Immature natural killer cell (primary cell): ENCODE data around the gene NOS1AP. TPM values are rescaled to one million over a fixed set of nuclear protein-coding genes. Genes with fewer than 3 reads are reported as not detected.

Experiments
- DNase-seq, 3 donors: peaks; one replicate each; pipeline ENCODE4 v3.0.0; 2022; ENCODE audit warnings: mixed read lengths in 1 of 3
- H3K27ac Mint-ChIP-seq, 6 donors: one replicate each; pipeline ENCODE4 v1.8.0; 2020; ENCODE audit warnings: mixed read lengths in 6 of 6, mild to moderate bottlenecking in 5 of 6, inconsistent platforms in 4 of 6, moderate library complexity in 3 of 6
- H3K27me3 Mint-ChIP-seq, 3 donors: one replicate each; pipeline ENCODE4 v1.8.0; 2020 to 2021; ENCODE audit warnings: low read depth in 3 of 3, mild to moderate bottlenecking in 3 of 3, mixed read lengths in 3 of 3, moderate library complexity in 3 of 3, inconsistent platforms in 1 of 3
- H3K36me3 Mint-ChIP-seq, 3 donors: one replicate each; pipeline ENCODE4 v1.8.0; 2020; ENCODE audit warnings: mixed read lengths in 3 of 3, inconsistent platforms in 2 of 3, mild to moderate bottlenecking in 2 of 3
- H3K4me1 Mint-ChIP-seq, 2 donors: one replicate each; pipeline ENCODE4 v1.8.0; 2020; ENCODE audit warnings: inconsistent platforms in 2 of 2, mild to moderate bottlenecking in 2 of 2, mixed read lengths in 2 of 2, moderate library complexity in 1 of 2
- H3K4me3 Mint-ChIP-seq, 5 donors: one replicate each; pipeline ENCODE4 v1.8.0; 2020; ENCODE audit warnings: mild to moderate bottlenecking in 5 of 5, mixed read lengths in 5 of 5, inconsistent platforms in 3 of 5, moderate library complexity in 3 of 5
- H3K9me3 Mint-ChIP-seq, 6 donors: one replicate each; pipeline ENCODE4 v1.8.0; 2020; ENCODE audit warnings: mild to moderate bottlenecking in 6 of 6, mixed read lengths in 6 of 6, inconsistent platforms in 4 of 6, moderate library complexity in 3 of 6
- polyA plus RNA-seq, 3 donors: library from polyadenylated mRNA; unstranded; fragments of 300-500 nt; fragmentation: Illumina TruSeq; gene quantifications; one replicate each; pipeline ENCODE4 v1.2.3, GENCODE V29; 2021

NOS1AP gene
- polyA plus RNA-seq, 3 donors from 2014 or later = not detected

- H3K9me3 Mint-ChIP-seq = no peaks in the 10 kb centered on the region
- H3K36me3 Mint-ChIP-seq = no peaks in the 10 kb centered on the region
- H3K4me1 Mint-ChIP-seq = no peaks in the 10 kb centered on the region
- H3K27me3 Mint-ChIP-seq = peaks cover 0 to 7% (median 0%) of the 10 kb centered on the region in 3 donors
- no peak overlapping the region for H3K27ac Mint-ChIP-seq
- no peak overlapping the region for H3K4me3 Mint-ChIP-seq
- DNase-seq = no peak
These were observed 143.2 kb downstream of the NOS1AP start for GRCh38 chr1:162212713-162213112.

GRCh38 chr1:162213281-162213912 is 143.9 kb downstream of the NOS1AP start:
- H3K27ac Mint-ChIP-seq = no peak overlapping the region
- no peaks in the 10 kb centered on the region for H3K36me3 Mint-ChIP-seq
- H3K9me3 Mint-ChIP-seq = no peaks in the 10 kb centered on the region
- no peak overlapping the region for H3K4me3 Mint-ChIP-seq
- H3K27me3 Mint-ChIP-seq = peaks cover 0 to 7% (median 0%) of the 10 kb centered on the region in 3 donors
- H3K4me1 Mint-ChIP-seq = no peaks in the 10 kb centered on the region
- no peak for DNase-seq

DNA sequence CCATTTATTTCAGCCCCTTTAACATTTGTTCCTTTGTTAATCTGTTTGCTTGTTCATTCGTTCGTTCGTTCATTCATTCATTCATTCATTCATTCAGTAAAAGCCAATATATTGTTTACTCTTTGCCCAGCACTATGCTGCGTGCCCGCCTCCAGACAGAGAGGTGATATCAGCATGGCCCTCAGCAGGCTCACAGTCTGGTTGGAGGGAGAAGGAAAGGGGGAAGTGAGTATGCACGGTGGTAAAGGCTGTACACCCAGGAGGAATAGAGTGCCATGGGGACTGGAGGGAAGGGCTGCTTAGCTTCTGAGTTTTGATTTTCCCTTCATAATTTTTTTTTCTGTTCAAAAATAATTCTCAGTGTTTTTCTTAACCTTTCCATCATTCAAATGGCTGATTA is 144.7 kb downstream of the NOS1AP start:
- Mint-ChIP-seq H3K9me3 (no peaks in the 10 kb centered on the region), H3K4me1 (no peaks in the 10 kb centered on the region), H3K27me3 (peaks cover 0 to 5% (median 0%) of the 10 kb centered on the region in 3 donors), H3K27ac (no peak overlapping the region), H3K4me3 (no peak overlapping the region), H3K36me3 (no peaks in the 10 kb centered on the region)
- DNase-seq = no peak

GRCh38 chr1:162215902-162216301 is 146.4 kb downstream of the NOS1AP start:
- no peak overlapping the region for H3K4me3 Mint-ChIP-seq
- H3K27me3 Mint-ChIP-seq = peaks cover 0 to 5% (median 0%) of the 10 kb centered on the region in 3 donors
- H3K36me3 Mint-ChIP-seq = no peaks in the 10 kb centered on the region
- DNase-seq = no peak
- no peaks in the 10 kb centered on the region for H3K9me3 Mint-ChIP-seq
- no peaks in the 10 kb centered on the region for H3K4me1 Mint-ChIP-seq
- no peak overlapping the region for H3K27ac Mint-ChIP-seq

GRCh38 chr1:162216604-162217003 is 147.1 kb downstream of the NOS1AP start:
- Mint-ChIP-seq H3K27me3 (peaks cover 0 to 3% (median 0%) of the 10 kb centered on the region in 3 donors), H3K4me3 (no peak overlapping the region), H3K36me3 (no peaks in the 10 kb centered on the region)

DNA sequence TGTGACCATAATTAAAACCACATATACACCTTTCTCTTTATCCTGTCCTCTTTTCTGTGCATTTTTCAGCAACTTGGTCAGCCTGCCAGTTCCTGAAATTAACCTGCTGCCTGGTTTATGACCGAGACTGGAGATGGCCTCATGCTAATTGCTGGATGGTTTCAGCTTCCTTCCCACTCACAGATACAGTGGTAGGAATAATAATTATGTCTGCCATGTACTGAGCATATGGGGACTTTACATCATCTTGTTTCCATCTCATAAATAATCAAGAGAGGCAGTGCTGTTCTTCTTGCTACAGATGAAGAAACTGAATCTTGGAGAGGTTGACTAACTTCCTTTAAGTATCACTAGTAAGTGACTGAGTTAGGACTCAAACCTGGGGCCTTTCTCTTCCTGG is 148.2 kb downstream of the NOS1AP start:
- Mint-ChIP-seq H3K4me3 (no peak overlapping the region), H3K36me3 (no peaks in the 10 kb centered on the region), H3K27ac (no peak overlapping the region), H3K4me1 (no peaks in the 10 kb centered on the region), H3K27me3 (peaks cover 0 to 2% (median 0%) of the 10 kb centered on the region in 3 donors), H3K9me3 (no peaks in the 10 kb centered on the region)
- no peak for DNase-seq

More at GRCh38 chr1:162216604-162217003, 147.1 kb downstream of the NOS1AP start:
- Mint-ChIP-seq H3K9me3 (no peaks in the 10 kb centered on the region), H3K4me1 (no peaks in the 10 kb centered on the region), H3K27ac (no peak overlapping the region)
- DNase-seq = no peak

- Mint-ChIP-seq H3K4me3 (no peak overlapping the region), H3K9me3 (no peaks in the 10 kb centered on the region), H3K27me3 (peaks cover 0 to 2% (median 0%) of the 10 kb centered on the region in 3 donors), H3K4me1 (no peaks in the 10 kb centered on the region), H3K27ac (no peak overlapping the region), H3K36me3 (no peaks in the 10 kb centered on the region)
- DNase-seq = no peak
These were observed 149.1 kb downstream of the NOS1AP start for GRCh38 chr1:162218546-162218945.

DNA sequence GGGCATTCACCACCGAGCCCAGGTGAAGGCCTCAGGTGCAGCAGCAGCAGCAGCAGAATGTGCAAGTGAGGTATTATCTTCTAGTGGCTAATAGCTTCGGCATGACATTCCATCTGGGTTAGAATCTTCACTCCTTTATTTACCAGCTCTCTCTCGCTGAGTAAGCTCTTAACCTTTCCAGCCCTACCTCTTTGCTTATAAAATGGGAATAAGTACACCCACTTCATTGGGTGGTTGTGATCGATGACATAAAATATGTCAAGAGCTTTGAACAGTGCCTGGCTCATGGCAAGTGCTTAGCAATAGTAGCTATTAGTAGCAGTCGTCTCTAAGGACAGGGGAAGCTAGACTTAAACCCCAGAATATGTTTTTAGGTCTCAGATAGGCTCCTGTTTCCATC is 149.5 kb downstream of the NOS1AP start:
- Mint-ChIP-seq H3K4me1 (no peaks in the 10 kb centered on the region), H3K9me3 (no peaks in the 10 kb centered on the region), H3K4me3 (no peak overlapping the region), H3K27me3 (peaks cover 0 to 2% (median 0%) of the 10 kb centered on the region in 3 donors), H3K36me3 (no peaks in the 10 kb centered on the region), H3K27ac (no peak overlapping the region)
- DNase-seq = no peak

DNA sequence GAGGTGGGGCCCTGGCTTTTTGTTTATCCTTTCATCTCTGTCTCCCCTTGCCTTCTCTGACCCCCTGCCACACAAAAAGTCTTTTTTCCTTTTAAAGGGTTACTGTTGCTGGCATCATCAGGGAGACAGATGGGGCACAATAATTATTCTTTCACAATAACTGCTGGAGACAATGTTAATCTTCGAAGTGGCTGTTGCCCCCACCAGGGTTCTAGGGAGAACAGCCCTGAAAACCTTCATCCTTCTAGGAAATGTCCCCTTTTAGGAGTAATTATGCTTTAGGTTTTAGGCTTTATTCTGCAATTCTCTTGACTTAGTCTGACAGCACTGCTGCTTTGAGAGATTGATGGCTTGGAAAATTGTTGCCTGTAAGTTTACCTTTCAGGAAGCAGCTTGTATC is 150.0 kb downstream of the NOS1AP start:
- Mint-ChIP-seq H3K27ac (no peak overlapping the region), H3K36me3 (no peaks in the 10 kb centered on the region), H3K4me1 (no peaks in the 10 kb centered on the region), H3K27me3 (peaks cover 0 to 2% (median 0%) of the 10 kb centered on the region in 3 donors), H3K4me3 (no peak overlapping the region), H3K9me3 (no peaks in the 10 kb centered on the region)
- no peak for DNase-seq

GRCh38 chr1:162220009-162220539 is 150.6 kb downstream of the NOS1AP start:
- Mint-ChIP-seq H3K27me3 (peaks cover 0 to 2% (median 0%) of the 10 kb centered on the region in 3 donors), H3K36me3 (no peaks in the 10 kb centered on the region), H3K4me1 (no peaks in the 10 kb centered on the region), H3K9me3 (no peaks in the 10 kb centered on the region), H3K4me3 (no peak overlapping the region), H3K27ac (no peak overlapping the region)
- DNase-seq = no peak

DNA sequence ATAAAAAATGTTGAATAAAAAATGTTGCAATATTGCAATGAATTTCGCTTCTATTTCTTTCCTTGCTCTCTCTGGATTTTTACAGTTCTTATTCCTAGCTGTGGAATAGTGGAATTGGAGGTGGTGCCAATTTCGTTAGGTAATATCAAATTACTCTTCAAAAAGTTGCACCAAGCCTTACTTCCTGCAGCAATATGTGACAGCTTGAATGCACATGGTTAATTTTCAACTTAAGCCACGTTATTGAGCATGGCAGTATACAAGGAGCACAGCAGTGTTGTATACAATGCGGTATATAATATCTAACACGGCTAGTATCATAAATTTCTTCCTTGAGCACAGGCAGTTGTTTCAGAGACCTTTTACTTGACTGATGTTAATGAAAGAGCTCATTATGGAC is 152.5 kb downstream of the NOS1AP start:
- Mint-ChIP-seq H3K27ac (no peak overlapping the region), H3K4me1 (no peaks in the 10 kb centered on the region), H3K4me3 (no peak overlapping the region), H3K27me3 (peaks cover 0 to 2% (median 0%) of the 10 kb centered on the region in 3 donors), H3K36me3 (no peaks in the 10 kb centered on the region), H3K9me3 (no peaks in the 10 kb centered on the region)
- DNase-seq = no peak

GRCh38 chr1:162222730-162223129 is 153.2 kb downstream of the NOS1AP start:
- Mint-ChIP-seq H3K27me3 (peaks cover 0 to 2% (median 1%) of the 10 kb centered on the region in 3 donors), H3K9me3 (no peaks in the 10 kb centered on the region), H3K36me3 (no peaks in the 10 kb centered on the region), H3K27ac (no peak overlapping the region), H3K4me1 (no peaks in the 10 kb centered on the region), H3K4me3 (no peak overlapping the region)
- DNase-seq = no peak

DNA sequence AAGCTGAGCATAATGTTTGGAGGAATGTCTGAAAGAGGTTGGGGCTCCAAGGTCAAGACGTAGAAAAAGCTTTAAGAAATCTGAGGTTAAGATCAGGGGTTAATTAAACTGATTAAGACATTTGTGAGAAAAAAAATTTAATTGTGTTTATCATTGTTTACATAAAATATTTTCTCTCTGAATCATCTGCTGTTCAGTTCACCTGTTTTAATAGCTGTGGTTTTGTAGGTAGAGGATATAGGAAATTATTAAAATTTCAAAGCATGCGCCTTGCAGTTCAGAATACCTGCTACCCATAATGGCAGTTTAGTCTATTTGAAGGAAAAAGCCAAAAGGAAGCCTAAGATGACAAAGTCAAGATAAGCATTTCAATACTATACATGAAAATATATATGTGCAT is 154.0 kb downstream of the NOS1AP start:
- H3K27me3 Mint-ChIP-seq = peaks cover 0 to 2% (median 1%) of the 10 kb centered on the region in 3 donors
- H3K27ac Mint-ChIP-seq = no peak overlapping the region

GRCh38 chr1:162224267-162224666 is 154.8 kb downstream of the NOS1AP start:
- peaks cover 0 to 4% (median 1%) of the 10 kb centered on the region in 3 donors for H3K27me3 Mint-ChIP-seq
- no peak overlapping the region for H3K4me3 Mint-ChIP-seq
- no peaks in the 10 kb centered on the region for H3K36me3 Mint-ChIP-seq
- no peaks in the 10 kb centered on the region for H3K9me3 Mint-ChIP-seq
- DNase-seq = no peak
- no peaks in the 10 kb centered on the region for H3K4me1 Mint-ChIP-seq
- H3K27ac Mint-ChIP-seq = no peak overlapping the region

More for the DNA sequence above, 154.0 kb downstream of the NOS1AP start:
- no peak for DNase-seq
- Mint-ChIP-seq H3K4me1 (no peaks in the 10 kb centered on the region), H3K36me3 (no peaks in the 10 kb centered on the region), H3K9me3 (no peaks in the 10 kb centered on the region), H3K4me3 (no peak overlapping the region)

- Mint-ChIP-seq H3K36me3 (no peaks in the 10 kb centered on the region), H3K9me3 (no peaks in the 10 kb centered on the region)
These were observed 159.1 kb downstream of the NOS1AP start for GRCh38 chr1:162228586-162228985.

More at GRCh38 chr1:162228586-162228985, 159.1 kb downstream of the NOS1AP start:
- Mint-ChIP-seq H3K27ac (no peak overlapping the region), H3K4me3 (no peak overlapping the region), H3K27me3 (peaks cover 0 to 7% (median 1%) of the 10 kb centered on the region in 3 donors), H3K4me1 (no peaks in the 10 kb centered on the region)
- DNase-seq = no peak
